Neural progenitor cell (in vitro differentiated cells): Measurements from ENCODE around the gene MAML3. TPM values are rescaled to one million over a fixed set of nuclear protein-coding genes. Genes with fewer than 3 reads are reported as not detected.

Source experiments
- DNase-seq: peaks from one replicate; pipeline ENCODE4 v3.0.0-alpha.2; 2016; ENCODE audit warnings: low spot score
- H2AFZ ChIP-seq: fragments of 200-600 bp; sonication (generic); replicated peaks from 2 replicates; pipeline ENCODE4 v1.6.1; 2016; ENCODE audit warnings: antibody characterized with exemption
- H3F3A ChIP-seq: fragments of 200-600 bp; sonication (generic); 2 replicates; pipeline ENCODE4 v1.6.1; 2016; ENCODE audit warnings: antibody characterized with exemption, low read depth
- H3K27ac ChIP-seq: fragments of 200-600 bp; sonication (generic); 2 replicates; pipeline ENCODE4 v1.5.1; 2016; ENCODE audit warnings: mild to moderate bottlenecking
- H3K27me3 ChIP-seq: fragments of 200-600 bp; sonication (generic); 2 replicates; pipeline ENCODE4 v1.6.1; 2016; ENCODE audit warnings: mild to moderate bottlenecking, moderate library complexity
- H3K36me3 ChIP-seq: fragments of 200-600 bp; sonication (generic); 2 replicates; pipeline ENCODE4 v1.5.1; 2016
- H3K4me1 ChIP-seq: fragments of 200-600 bp; sonication (generic); 2 replicates; pipeline ENCODE4 v1.6.1; 2016; ENCODE audit warnings: mixed run types
- H3K4me2 ChIP-seq: fragments of 200-600 bp; sonication (generic); 2 replicates; pipeline ENCODE4 v1.6.1; 2016
- H3K4me3 ChIP-seq: fragments of 200-600 bp; sonication (generic); 2 replicates; pipeline ENCODE4 v1.5.1; 2016
- H3K79me2 ChIP-seq: fragments of 200-600 bp; sonication (generic); 2 replicates; pipeline ENCODE4 v1.6.1; 2016; ENCODE audit warnings: low read depth
- H3K9ac ChIP-seq: fragments of 200-600 bp; sonication (generic); 2 replicates; pipeline ENCODE4 v1.6.1; 2016
- H3K9me3 ChIP-seq: fragments of 200-600 bp; sonication (generic); 2 replicates; pipeline ENCODE4 v1.5.1; 2016; ENCODE audit warnings: low read depth
- H4K20me1 ChIP-seq: fragments of 200-600 bp; sonication (generic); 2 replicates; pipeline ENCODE4 v1.6.1; 2016; ENCODE audit warnings: low read depth
- H3K27ac Mint-ChIP-seq: 3 replicates; pipeline ENCODE4 v1.8.0; 2021; ENCODE audit warnings: mixed read lengths
- H3K27me3 Mint-ChIP-seq: 2 replicates; pipeline ENCODE4 v1.8.0; 2022; ENCODE audit warnings: low read depth, mild to moderate bottlenecking, inconsistent platforms, moderate library complexity, mixed read lengths; ENCODE audit not compliant: insufficient read depth
- H3K36me3 Mint-ChIP-seq: 3 replicates; pipeline ENCODE4 v1.8.0; 2021; ENCODE audit warnings: mixed read lengths
- H3K4me1 Mint-ChIP-seq: 3 replicates; pipeline ENCODE4 v1.8.0; 2021; ENCODE audit warnings: mixed read lengths
- H3K4me3 Mint-ChIP-seq: 3 replicates; pipeline ENCODE4 v1.8.0; 2021; ENCODE audit warnings: mild to moderate bottlenecking, moderate library complexity, mixed read lengths
- H3K9me3 Mint-ChIP-seq: 3 replicates; pipeline ENCODE4 v1.8.0; 2020; ENCODE audit warnings: mixed read lengths
- EZH2 ChIP-seq: fragments of 200-600 bp; sonication (generic); IDR thresholded peaks from 2 replicates; pipeline ENCODE4 v1.6.1; 2017; ENCODE audit warnings: antibody characterized with exemption, mild to moderate bottlenecking, moderate library complexity
- EZH2phosphoT487 ChIP-seq: fragments of 200-600 bp; sonication (generic); IDR thresholded peaks from 2 replicates; pipeline ENCODE4 v1.6.1; 2017; ENCODE audit warnings: antibody characterized with exemption
- total RNA-seq: library from RNA; depleted of rRNA; stranded (reverse); fragments of >200 nt; gene quantifications from 2 replicates; pipeline ENCODE4 v1.2.3, GENCODE V29; 2015; ENCODE audit warnings: low replicate concordance
- TF ChIP-seq, protein P1 (sequence below): fragments of 200-600 bp; sonication (generic); IDR thresholded peaks from 2 replicates; pipeline ENCODE4 v1.5.1; 2017; ENCODE audit warnings: antibody characterized with exemption, mild to moderate bottlenecking

MAML3 gene
- total RNA-seq, 1 donor from 2014 or later: 14.4 TPM

DNA sequence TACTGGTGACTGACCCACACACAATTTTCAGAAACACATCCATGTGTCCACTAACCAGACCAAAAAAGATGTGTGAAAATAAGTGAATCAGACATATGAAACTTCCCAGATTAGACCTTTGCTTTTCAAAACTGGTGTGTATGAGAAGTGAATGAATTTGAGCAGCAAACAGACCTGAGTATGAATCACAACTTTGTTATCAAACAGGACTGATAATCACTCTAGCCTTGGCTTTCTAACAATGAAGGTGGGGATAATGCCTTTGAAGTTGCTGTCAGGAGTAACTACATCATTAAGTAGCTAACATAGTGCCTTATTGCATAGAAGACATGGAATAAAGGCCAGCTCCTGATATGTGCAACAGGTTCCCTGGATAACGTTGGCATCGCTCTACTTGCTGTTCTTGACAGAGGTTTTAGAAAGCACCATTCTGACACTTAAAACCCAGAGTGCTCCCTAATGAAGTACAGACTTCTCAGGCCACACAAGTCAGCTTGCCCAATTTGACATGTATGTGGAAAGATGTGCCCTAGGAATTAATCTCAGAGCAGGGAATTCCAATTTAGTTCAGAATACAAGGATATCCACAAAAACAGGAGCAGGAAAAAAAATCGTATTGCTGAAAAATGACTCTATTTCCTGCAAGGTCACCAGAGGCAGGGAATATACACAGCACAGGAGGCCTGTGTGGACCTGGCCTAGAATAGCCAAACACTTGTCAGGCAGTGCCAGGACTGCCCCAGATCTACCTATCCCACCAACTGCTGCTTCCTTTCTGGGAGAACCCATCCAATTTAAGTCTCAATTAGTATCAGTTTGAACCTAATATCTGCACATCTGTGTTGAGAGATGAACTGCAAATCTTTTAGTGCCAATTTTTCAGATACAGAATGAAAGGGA lies 87.7 kb downstream of the MAML3 start:
- Histone ChIP-seq H3K4me2 (no peak overlapping the region), H3F3A (no peaks in the 10 kb centered on the region)
- H3K9me3 Mint-ChIP-seq: no peaks in the 10 kb centered on the region

DNA sequence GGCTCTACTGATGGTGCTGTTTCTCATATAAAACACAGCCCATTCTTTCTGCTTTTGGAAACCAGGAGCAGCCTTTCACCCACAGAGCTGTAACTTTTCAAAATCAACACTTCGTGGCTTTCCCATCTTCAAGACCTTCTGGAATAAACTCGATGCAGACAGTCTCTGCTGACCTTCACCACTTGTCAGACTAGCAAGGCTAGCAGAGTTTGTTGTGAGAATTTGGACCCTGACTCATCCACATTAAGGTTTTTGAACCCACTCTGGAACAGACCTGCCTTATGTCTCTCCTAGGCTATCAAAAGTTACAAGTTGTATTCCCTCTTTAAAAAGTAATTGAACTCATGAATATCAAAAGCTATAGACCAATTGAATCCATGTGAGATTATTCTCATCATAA lies 88.6 kb downstream of the MAML3 start:
- TF ChIP-seq EZH2phosphoT487: no peak
- TF ChIP-seq, protein P1, sequence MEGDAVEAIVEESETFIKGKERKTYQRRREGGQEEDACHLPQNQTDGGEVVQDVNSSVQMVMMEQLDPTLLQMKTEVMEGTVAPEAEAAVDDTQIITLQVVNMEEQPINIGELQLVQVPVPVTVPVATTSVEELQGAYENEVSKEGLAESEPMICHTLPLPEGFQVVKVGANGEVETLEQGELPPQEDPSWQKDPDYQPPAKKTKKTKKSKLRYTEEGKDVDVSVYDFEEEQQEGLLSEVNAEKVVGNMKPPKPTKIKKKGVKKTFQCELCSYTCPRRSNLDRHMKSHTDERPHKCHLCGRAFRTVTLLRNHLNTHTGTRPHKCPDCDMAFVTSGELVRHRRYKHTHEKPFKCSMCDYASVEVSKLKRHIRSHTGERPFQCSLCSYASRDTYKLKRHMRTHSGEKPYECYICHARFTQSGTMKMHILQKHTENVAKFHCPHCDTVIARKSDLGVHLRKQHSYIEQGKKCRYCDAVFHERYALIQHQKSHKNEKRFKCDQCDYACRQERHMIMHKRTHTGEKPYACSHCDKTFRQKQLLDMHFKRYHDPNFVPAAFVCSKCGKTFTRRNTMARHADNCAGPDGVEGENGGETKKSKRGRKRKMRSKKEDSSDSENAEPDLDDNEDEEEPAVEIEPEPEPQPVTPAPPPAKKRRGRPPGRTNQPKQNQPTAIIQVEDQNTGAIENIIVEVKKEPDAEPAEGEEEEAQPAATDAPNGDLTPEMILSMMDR: no peak
- no peak for TF ChIP-seq EZH2
- Mint-ChIP-seq H3K4me3 (no peak overlapping the region), H3K4me1 (no peaks in the 10 kb centered on the region)

More for the DNA sequence above, 87.7 kb downstream of the MAML3 start:
- Mint-ChIP-seq H3K27me3 (no peaks in the 10 kb centered on the region), H3K27ac (no peak overlapping the region), H3K4me1 (peaks cover 6% of the 10 kb centered on the region), H3K36me3 (no peaks in the 10 kb centered on the region), H3K4me3 (no peak overlapping the region)
- TF ChIP-seq EZH2 (no peak), EZH2phosphoT487 (no peak)
- TF ChIP-seq, protein P1: no peak
- Histone ChIP-seq H3K36me3 (no peaks in the 10 kb centered on the region), H3K4me3 (no peak overlapping the region), H2AFZ (no peak overlapping the region), H3K27me3 (no peaks in the 10 kb centered on the region), H3K79me2 (no peaks in the 10 kb centered on the region), H3K27ac (no peak overlapping the region), H3K9ac (no peak overlapping the region), H4K20me1 (peaks cover 6% of the 10 kb centered on the region), H3K9me3 (no peaks in the 10 kb centered on the region), H3K4me1 (no peaks in the 10 kb centered on the region)
- DNase-seq: no peak

DNA sequence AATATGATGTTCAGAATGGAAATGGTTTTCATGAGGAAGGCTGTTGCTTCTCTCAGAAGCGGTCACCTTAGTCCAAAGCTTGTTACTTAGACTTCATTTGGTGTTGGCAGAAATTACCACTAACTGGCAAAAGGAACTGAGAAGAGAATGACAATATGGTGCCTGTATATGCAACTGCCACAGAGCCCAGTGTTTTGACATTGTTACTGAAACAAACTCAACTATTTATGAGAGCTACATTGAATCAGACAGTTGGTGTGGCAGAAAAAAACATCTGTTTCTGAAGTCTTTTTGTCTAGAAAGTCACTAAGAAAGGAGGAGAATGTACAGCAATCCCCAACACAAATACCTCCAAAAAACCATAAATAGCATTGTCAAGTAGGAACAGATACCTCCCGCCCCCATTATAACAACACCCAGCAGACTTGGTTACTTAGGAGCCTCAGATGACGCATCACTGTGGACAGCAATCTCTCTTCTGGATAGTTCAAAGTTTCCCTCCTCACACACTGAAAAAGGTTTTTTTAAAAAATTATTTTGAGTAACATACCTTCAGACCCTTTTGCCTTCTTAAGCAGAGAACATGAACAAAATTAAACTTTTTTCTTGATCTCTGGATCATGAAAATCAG lies 92.2 kb downstream of the MAML3 start:
- Histone ChIP-seq H2AFZ (no peak overlapping the region), H3K27me3 (no peaks in the 10 kb centered on the region), H3K27ac (no peak overlapping the region), H3K9ac (no peak overlapping the region), H3F3A (no peaks in the 10 kb centered on the region), H3K9me3 (no peaks in the 10 kb centered on the region), H3K4me3 (no peak overlapping the region), H3K4me2 (no peak overlapping the region), H3K79me2 (no peaks in the 10 kb centered on the region), H3K4me1 (no peaks in the 10 kb centered on the region), H4K20me1 (no peaks in the 10 kb centered on the region), H3K36me3 (no peaks in the 10 kb centered on the region)
- H3K4me1 Mint-ChIP-seq: peaks cover 5% of the 10 kb centered on the region
- H3K27me3 Mint-ChIP-seq: no peaks in the 10 kb centered on the region
- no peak overlapping the region for H3K27ac Mint-ChIP-seq
- DNase-seq: no peak
- no peaks in the 10 kb centered on the region for H3K36me3 Mint-ChIP-seq
- no peak overlapping the region for H3K4me3 Mint-ChIP-seq
- H3K9me3 Mint-ChIP-seq: no peaks in the 10 kb centered on the region
- no peak for TF ChIP-seq EZH2
- TF ChIP-seq, protein P1: no peak
- TF ChIP-seq EZH2phosphoT487: no peak

More for the DNA sequence above, 88.6 kb downstream of the MAML3 start:
- DNase-seq: no peak
- Histone ChIP-seq H3K9ac (no peak overlapping the region), H4K20me1 (no peaks in the 10 kb centered on the region), H3F3A (no peaks in the 10 kb centered on the region), H3K27ac (no peak overlapping the region), H2AFZ (no peak overlapping the region), H3K27me3 (no peaks in the 10 kb centered on the region), H3K4me1 (no peaks in the 10 kb centered on the region), H3K36me3 (no peaks in the 10 kb centered on the region), H3K9me3 (no peaks in the 10 kb centered on the region), H3K4me3 (no peak overlapping the region), H3K79me2 (no peaks in the 10 kb centered on the region), H3K4me2 (no peak overlapping the region)
- no peaks in the 10 kb centered on the region for H3K27me3 Mint-ChIP-seq
- H3K36me3 Mint-ChIP-seq: no peaks in the 10 kb centered on the region
- H3K9me3 Mint-ChIP-seq: no peaks in the 10 kb centered on the region
- no peak overlapping the region for H3K27ac Mint-ChIP-seq
